CD14-positive monocyte (primary cell): ENCODE data around the gene AKAP12. TPM values are rescaled to one million over a fixed set of nuclear protein-coding genes. Genes with fewer than 3 reads are reported as not detected.

Experiments
- DNase-seq, 3 donors: peaks; one replicate each; pipeline ENCODE4 v3.0.0-alpha.2; 2011 to 2022
- H2AFZ ChIP-seq: 2 replicates; pipeline ENCODE4 v1.6.0; 2012; ENCODE audit warnings: mild to moderate bottlenecking, low read depth, low read length, inconsistent platforms; ENCODE audit not compliant: insufficient read depth, poor library complexity, severe bottlenecking
- H3K27ac ChIP-seq, 2 donors: 1 replicate in 1 of 2; 2 replicates in 1 of 2; pipeline ENCODE4 v1.5.1; 2012 to 2013; ENCODE audit warnings: low read length in 2 of 2, control low read depth in 1 of 2, inconsistent platforms in 1 of 2, low read depth in 1 of 2, mild to moderate bottlenecking in 1 of 2
- H3K27me3 ChIP-seq, 2 donors: one replicate each; pipeline versions ENCODE4 v1.6.0 to v1.6.1; 2011 to 2013; ENCODE audit warnings: low read length in 2 of 2; ENCODE audit not compliant: control insufficient read depth in 2 of 2, insufficient read depth in 2 of 2
- H3K36me3 ChIP-seq, 2 donors: replicated peaks in 1 of 2; 1 replicate in 1 of 2; 2 replicates in 1 of 2; pipeline versions ENCODE4 v1.5.1 to v1.6.1; 2012 to 2013; ENCODE audit warnings: low read length in 2 of 2, control low read depth in 1 of 2, inconsistent platforms in 1 of 2, mild to moderate bottlenecking in 1 of 2; ENCODE audit not compliant: insufficient read depth in 2 of 2, control insufficient read depth in 1 of 2
- H3K4me1 ChIP-seq, 2 donors: 1 replicate in 1 of 2; 2 replicates in 1 of 2; pipeline versions ENCODE4 v1.5.1 to v1.6.1; 2012 to 2013; ENCODE audit warnings: low read length in 2 of 2, control low read depth in 1 of 2, inconsistent platforms in 1 of 2, mild to moderate bottlenecking in 1 of 2, moderate library complexity in 1 of 2; ENCODE audit not compliant: insufficient read depth in 2 of 2, control insufficient read depth in 1 of 2
- H3K4me2 ChIP-seq: replicated peaks from 2 replicates; pipeline ENCODE3; 2012; ENCODE audit warnings: low read length, moderate library complexity, mild to moderate bottlenecking; ENCODE audit not compliant: poor library complexity, severe bottlenecking; ENCODE audit errors: extremely low read depth
- H3K4me3 ChIP-seq, 3 experiments: fragments of 200-600 bp in 1 of 3; sonication (generic) in 1 of 3; replicated peaks in 1 of 3; 1 replicate in 2 of 3; 2 replicates in 1 of 3; pipeline ENCODE4 v1.5.1; 2011 to 2013; ENCODE audit warnings: low read length in 3 of 3, mild to moderate bottlenecking in 3 of 3, control low read depth in 2 of 3, low read depth in 2 of 3, inconsistent platforms in 1 of 3, moderate library complexity in 1 of 3
- H3K79me2 ChIP-seq: 2 replicates; pipeline ENCODE4 v1.6.0; 2012; ENCODE audit warnings: mild to moderate bottlenecking, control low read depth, inconsistent platforms, low read length, moderate library complexity; ENCODE audit not compliant: insufficient read depth
- H3K9ac ChIP-seq: 2 replicates; pipeline ENCODE4 v1.6.0; 2017; ENCODE audit warnings: low read length, mild to moderate bottlenecking; ENCODE audit not compliant: insufficient read depth, poor library complexity, severe bottlenecking
- H3K9me3 ChIP-seq, 2 donors: replicated peaks in 1 of 2; 1 replicate in 1 of 2; 2 replicates in 1 of 2; pipeline versions ENCODE4 v1.5.1 to v1.6.1; 2012 to 2013; ENCODE audit warnings: low read length in 2 of 2, control low read depth in 1 of 2; ENCODE audit not compliant: control insufficient read depth in 1 of 2, insufficient read depth in 1 of 2
- H4K20me1 ChIP-seq: 2 replicates; pipeline ENCODE4 v1.6.0; 2012; ENCODE audit warnings: mild to moderate bottlenecking, low read length, control low read depth, moderate library complexity; ENCODE audit not compliant: insufficient read depth
- H3K27ac Mint-ChIP-seq, 7 donors: one replicate each; pipeline ENCODE4 v1.8.0; 2020; ENCODE audit warnings: mild to moderate bottlenecking in 7 of 7, mixed read lengths in 7 of 7, moderate library complexity in 6 of 7, inconsistent platforms in 2 of 7
- H3K27me3 Mint-ChIP-seq, 3 donors: one replicate each; pipeline ENCODE4 v1.8.0; 2021 to 2022; ENCODE audit warnings: low read depth in 3 of 3, mild to moderate bottlenecking in 3 of 3, mixed read lengths in 3 of 3, moderate library complexity in 3 of 3, inconsistent platforms in 1 of 3
- H3K36me3 Mint-ChIP-seq, 2 donors: one replicate each; pipeline ENCODE4 v1.8.0; 2020; ENCODE audit warnings: mixed read lengths in 2 of 2, inconsistent platforms in 1 of 2, mild to moderate bottlenecking in 1 of 2
- H3K4me1 Mint-ChIP-seq: one replicate; pipeline ENCODE4 v1.8.0; 2020; ENCODE audit warnings: mild to moderate bottlenecking, mixed read lengths
- H3K4me3 Mint-ChIP-seq, 2 donors: one replicate each; pipeline ENCODE4 v1.8.0; 2020; ENCODE audit warnings: mild to moderate bottlenecking in 2 of 2, mixed read lengths in 2 of 2, moderate library complexity in 1 of 2
- H3K9me3 Mint-ChIP-seq, 7 donors: one replicate each; pipeline ENCODE4 v1.8.0; 2020 to 2022; ENCODE audit warnings: mixed read lengths in 7 of 7, mild to moderate bottlenecking in 6 of 7, moderate library complexity in 6 of 7, inconsistent platforms in 2 of 7
- WGBS: methylation state at CpG from one replicate; pipeline ENCODE4 v1.1.5; 2013; ENCODE audit warnings: missing lambda C conversion rate; ENCODE audit not compliant: insufficient coverage; 5-methylcytosine and 5-hydroxymethylcytosine counted together
- intact Hi-C, 2 donors: fragments of 100-400 bp; cut with micrococcal nuclease; formaldehyde crosslinking; loops; one replicate each; pipeline versions ENCODE4 v1.15.0 to v1.15.1; 2023
- polyA plus RNA-seq, 3 donors: library from polyadenylated mRNA; depleted of rRNA in 1 of 3; unstranded in 2 of 3; stranded (reverse) in 1 of 3; fragments of 300-500 nt in 2 of 3; fragments of >200 nt in 1 of 3; fragmentation: Illumina TruSeq in 2 of 3; gene quantifications; 1 replicate in 2 of 3; 2 replicates in 1 of 3; pipeline ENCODE4 v1.2.3, GENCODE V29; 2012 to 2021
- TF ChIP-seq, protein P1 (sequence below): fragments of 200-600 bp; IDR thresholded peaks from one replicate; pipeline ENCODE4 v1.8.0; 2022; ENCODE audit warnings: antibody characterized with exemption, mild to moderate bottlenecking

AKAP12 gene
- polyA plus RNA-seq, 3 donors: 0.01 TPM; not detected in 2

DNA sequence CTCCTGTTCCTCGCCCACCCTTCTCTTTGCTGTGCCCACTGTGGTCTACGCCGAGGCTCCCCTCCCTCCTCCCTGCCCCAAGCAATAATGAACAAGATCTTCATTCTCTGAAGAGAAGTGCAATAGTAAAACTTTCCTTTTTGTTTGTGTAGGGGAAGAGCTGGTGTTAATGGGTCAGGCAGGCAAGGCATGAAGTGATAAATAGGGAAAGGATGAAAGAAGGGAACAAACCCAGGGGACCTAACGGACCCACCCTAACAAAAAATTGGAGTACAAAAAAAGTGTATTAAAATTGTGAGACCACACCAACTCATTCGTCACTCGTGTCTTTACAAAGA is 84.7 kb downstream of the AKAP12 start:
- H3K27me3 Mint-ChIP-seq: peaks cover 52 to 57% (median 53%) of the 10 kb centered on the region in 3 donors
- Histone ChIP-seq H4K20me1 (no peaks in the 10 kb centered on the region), H3K9me3 (peaks cover 0 to 7% of the 10 kb centered on the region in 2 donors), H3K4me1 (peaks cover 11 to 12% of the 10 kb centered on the region in 2 donors), H3K4me3 (no peak overlapping the region), H3K9ac (no peak overlapping the region), H2AFZ (peak overlapping the region; percentile 27), H3K4me2 (no peak overlapping the region), H3K27ac (no peak overlapping the region), H3K27me3 (peaks cover 25 to 34% of the 10 kb centered on the region in 2 donors), H3K36me3 (no peaks in the 10 kb centered on the region), H3K79me2 (no peaks in the 10 kb centered on the region)
- intact Hi-C loops: loop anchor here in 1 of 2 donors (5.0 kb wide), 1 partner anchor 307 kb away; no protein-coding TSS in a partner anchor
- H3K27ac Mint-ChIP-seq: no peak overlapping the region
- TF ChIP-seq, protein P1, sequence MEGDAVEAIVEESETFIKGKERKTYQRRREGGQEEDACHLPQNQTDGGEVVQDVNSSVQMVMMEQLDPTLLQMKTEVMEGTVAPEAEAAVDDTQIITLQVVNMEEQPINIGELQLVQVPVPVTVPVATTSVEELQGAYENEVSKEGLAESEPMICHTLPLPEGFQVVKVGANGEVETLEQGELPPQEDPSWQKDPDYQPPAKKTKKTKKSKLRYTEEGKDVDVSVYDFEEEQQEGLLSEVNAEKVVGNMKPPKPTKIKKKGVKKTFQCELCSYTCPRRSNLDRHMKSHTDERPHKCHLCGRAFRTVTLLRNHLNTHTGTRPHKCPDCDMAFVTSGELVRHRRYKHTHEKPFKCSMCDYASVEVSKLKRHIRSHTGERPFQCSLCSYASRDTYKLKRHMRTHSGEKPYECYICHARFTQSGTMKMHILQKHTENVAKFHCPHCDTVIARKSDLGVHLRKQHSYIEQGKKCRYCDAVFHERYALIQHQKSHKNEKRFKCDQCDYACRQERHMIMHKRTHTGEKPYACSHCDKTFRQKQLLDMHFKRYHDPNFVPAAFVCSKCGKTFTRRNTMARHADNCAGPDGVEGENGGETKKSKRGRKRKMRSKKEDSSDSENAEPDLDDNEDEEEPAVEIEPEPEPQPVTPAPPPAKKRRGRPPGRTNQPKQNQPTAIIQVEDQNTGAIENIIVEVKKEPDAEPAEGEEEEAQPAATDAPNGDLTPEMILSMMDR: peak; percentile 67
- peak overlapping the region in 1 of 2 donors; percentile 90 for H3K4me3 Mint-ChIP-seq
- no peak for DNase-seq
- H3K4me1 Mint-ChIP-seq: peaks cover 17% of the 10 kb centered on the region
- H3K9me3 Mint-ChIP-seq: peaks cover 0 to 7% (median 3%) of the 10 kb centered on the region in 7 donors
- no peaks in the 10 kb centered on the region for H3K36me3 Mint-ChIP-seq
- 73% methylated on average over 3 of the region's 6 CpGs for WGBS

- peak overlapping the region; percentile 2 to 65 (median 13) for H3K4me3 ChIP-seq
- H3K4me3 Mint-ChIP-seq: peak overlapping the region; percentile 74 to 90
- peaks cover 25 to 34% of the 10 kb centered on the region in 2 donors for H3K27me3 ChIP-seq
- peak in 2 of 3 donors; percentile 4 to 24 for DNase-seq
- H3K79me2 ChIP-seq: no peaks in the 10 kb centered on the region
- no peak overlapping the region for H3K27ac ChIP-seq
- H3K27me3 Mint-ChIP-seq: peaks cover 50 to 60% (median 52%) of the 10 kb centered on the region in 3 donors
- H3K9ac ChIP-seq: peak overlapping the region; percentile 21
- H3K36me3 ChIP-seq: no peaks in the 10 kb centered on the region
- TF ChIP-seq, protein P1: no peak
- peak overlapping the region; percentile 61 for H3K4me2 ChIP-seq
- intact Hi-C loops: no loop called here
- 4% methylated on average over 37 of the region's 46 CpGs for WGBS
- peaks cover 0 to 7% of the 10 kb centered on the region in 2 donors for H3K9me3 ChIP-seq
- peak overlapping the region; percentile 77 for H2AFZ ChIP-seq
- H3K4me1 Mint-ChIP-seq: peaks cover 17% of the 10 kb centered on the region
- H3K36me3 Mint-ChIP-seq: no peaks in the 10 kb centered on the region
- no peaks in the 10 kb centered on the region for H4K20me1 ChIP-seq
- peaks cover 0 to 4% (median 0%) of the 10 kb centered on the region in 7 donors for H3K9me3 Mint-ChIP-seq
- H3K27ac Mint-ChIP-seq: no peak overlapping the region
- H3K4me1 ChIP-seq: peaks cover 11 to 12% of the 10 kb centered on the region in 2 donors
Measured at GRCh38 chr6:151325075-151326050, 85.6 kb downstream of the AKAP12 start.
